GM21737 (cell line): ENCODE measurements around the gene PACS2.
"Not testable (repeated sequence)": the region's sequence is repeated elsewhere in the genome, so short reads cannot be mapped to it uniquely, and the experiment has no call there.

Source experiments
- ATAC-seq: cut with Tn5 transposase; IDR thresholded peaks from one replicate; pipeline ENCODE4 v1.9.1; 2021; ENCODE audit warnings: mild to moderate bottlenecking, moderate library complexity; ENCODE audit not compliant: unreplicated experiment

Gene PACS2

GRCh38 chr14:105329411-105330150, 15.0 kb downstream of the PACS2 start:
- no peak for ATAC-seq

GRCh38 chr14:105330491-105330895, 15.9 kb downstream of the PACS2 start:
- ATAC-seq, result no peak

DNA sequence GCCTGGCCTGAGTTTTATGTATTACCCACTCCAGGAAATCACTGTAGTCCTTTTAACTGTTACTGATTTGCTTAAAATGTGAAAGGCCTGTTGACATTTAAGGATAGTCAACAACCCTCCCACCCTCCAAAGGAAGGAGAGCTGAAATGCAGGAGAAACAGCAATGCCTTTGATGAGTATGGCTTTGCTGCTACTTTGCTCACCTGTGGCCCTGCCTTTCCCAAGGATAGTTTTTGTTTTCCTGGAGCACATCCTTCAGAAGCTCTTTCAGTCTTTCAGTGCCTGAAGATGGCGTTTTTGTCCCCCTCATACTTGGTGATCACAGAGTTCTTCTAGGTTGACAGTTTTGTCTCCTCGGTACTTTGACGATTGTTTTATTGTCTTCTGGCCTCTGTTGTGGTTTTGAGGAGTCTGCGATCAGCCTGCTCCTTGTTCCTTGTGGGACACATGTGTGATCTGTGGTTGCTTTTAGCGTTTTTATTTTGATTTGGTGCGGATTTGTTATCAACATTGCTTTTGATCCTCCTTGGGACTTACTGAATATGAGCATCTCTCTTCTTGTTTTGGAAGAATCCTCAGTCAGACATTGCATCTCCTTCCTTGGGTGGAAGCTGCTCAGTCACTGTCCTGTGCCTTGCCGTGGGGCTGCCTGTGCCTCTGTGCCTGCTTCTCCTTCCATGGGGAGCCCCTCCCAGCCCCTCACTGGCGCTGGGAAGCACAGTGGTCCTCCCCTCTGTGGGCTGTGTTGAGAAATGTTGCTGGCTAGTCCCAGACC, 17.2 kb downstream of the PACS2 start:
- ATAC-seq, result no peak

GRCh38 chr14:105332350-105332874, 17.9 kb downstream of the PACS2 start:
- ATAC-seq, result no peak

GRCh38 chr14:105333020-105333490, 18.5 kb downstream of the PACS2 start:
- no peak for ATAC-seq

GRCh38 chr14:105333613-105334364, 19.2 kb downstream of the PACS2 start:
- ATAC-seq, result no peak

- ATAC-seq, result no peak
Measured at GRCh38 chr14:105334383-105335230, 20.1 kb downstream of the PACS2 start.

DNA sequence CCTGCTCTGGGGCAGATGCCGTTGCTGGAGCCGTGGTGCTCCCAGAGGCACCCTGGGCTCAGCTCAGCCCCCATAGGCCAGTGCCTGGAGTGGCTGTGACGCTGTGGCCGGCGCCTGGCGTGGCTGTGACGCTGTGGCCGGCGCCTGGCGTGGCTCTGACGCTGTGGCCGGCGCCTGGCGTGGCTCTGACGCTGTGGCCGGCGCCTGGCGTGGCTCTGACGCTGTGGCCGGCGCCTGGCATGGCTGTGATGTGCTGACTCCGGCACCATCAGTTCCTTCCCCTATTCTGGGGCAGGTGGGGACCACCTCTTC, 20.6 kb downstream of the PACS2 start:
- not testable (repeated sequence) for ATAC-seq

DNA sequence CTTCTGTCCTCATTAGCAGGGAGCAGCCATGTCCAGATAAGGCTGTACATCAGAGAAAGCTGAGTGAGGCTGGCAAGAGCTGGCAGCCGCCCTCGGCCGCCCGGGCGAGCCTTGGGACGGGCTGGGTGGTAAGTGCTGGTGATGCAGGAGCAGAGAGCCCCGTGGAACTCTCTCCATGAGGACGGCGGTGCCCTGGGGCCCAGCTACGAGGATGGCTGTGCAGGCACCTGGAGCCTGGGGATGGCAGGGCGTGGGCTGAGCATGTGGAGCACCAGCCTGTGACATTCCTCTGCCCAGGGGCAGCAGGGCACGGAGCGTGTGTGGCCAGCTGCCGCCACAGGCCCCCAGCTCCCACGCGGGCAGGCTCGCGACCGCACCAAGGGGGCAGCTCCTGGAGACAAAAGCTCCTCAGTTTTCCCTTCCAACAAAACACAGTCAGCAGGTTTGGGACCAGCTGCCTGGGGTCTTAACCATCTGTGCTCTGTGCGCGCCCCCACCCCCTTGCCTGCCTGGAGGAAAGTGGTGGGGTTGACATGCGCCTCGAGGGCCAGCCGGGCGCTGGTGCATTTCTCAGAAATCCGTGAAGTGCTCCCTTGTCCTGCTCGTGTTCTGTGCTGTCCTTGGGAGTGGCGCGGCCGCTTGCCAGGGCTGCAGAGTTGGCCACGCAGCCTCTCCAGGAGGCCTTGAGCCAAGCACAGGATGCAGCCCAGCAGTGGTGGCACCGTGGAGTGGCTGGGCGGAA, 21.4 kb downstream of the PACS2 start:
- ATAC-seq, result no peak

GRCh38 chr14:105336477-105337287, 22.1 kb downstream of the PACS2 start:
- ATAC-seq, result no peak

DNA sequence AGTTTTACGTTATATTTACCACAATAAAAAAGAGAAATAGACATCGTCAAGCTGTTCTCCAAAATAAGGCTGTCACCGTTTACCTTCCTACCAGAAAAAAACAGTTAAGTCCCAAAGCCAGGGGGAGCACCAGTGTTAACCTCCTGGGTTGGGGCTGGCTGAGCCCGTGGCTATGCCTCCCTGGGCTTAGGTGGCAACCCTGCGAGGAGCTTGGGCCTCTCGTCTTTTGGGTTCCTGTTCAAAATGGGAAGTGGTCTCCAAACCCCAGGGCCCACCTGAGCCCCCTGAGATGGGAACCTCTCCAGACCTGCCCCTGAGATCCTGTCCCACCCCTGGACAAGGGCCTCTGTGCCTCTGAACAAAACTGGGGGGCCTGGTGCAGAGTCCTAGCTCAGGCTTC, 22.9 kb downstream of the PACS2 start:
- no peak for ATAC-seq

- ATAC-seq, result no peak
Measured at GRCh38 chr14:105337966-105338741, 23.6 kb downstream of the PACS2 start.

- ATAC-seq, result no peak
Measured at GRCh38 chr14:105340821-105341733, 26.5 kb downstream of the PACS2 start.

- ATAC-seq, result no peak
Measured at GRCh38 chr14:105343194-105343593, 28.6 kb downstream of the PACS2 start.

DNA sequence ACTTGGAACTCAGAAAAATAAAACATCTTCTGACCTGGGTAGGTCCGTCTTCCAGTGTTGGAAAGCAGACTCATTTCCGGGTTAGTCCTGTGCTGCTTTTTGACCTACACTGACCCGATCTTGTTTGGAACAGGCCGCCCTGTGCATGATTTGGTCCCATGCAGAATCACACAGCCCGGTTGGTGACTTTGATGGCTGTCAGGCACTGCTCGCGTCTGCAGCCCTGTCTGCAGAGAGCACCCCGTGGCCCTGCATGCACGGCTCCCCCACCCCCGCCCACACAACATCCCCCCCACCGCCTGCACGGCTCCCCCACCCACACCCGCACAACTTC, 31.6 kb downstream of the PACS2 start:
- no peak for ATAC-seq

GRCh38 chr14:105346876-105347586, 32.5 kb downstream of the PACS2 start:
- ATAC-seq, result no peak

GRCh38 chr14:105347587-105347968, 33.0 kb downstream of the PACS2 start:
- no peak for ATAC-seq
